ENCODE measurements around the gene COX7A2.
A peak's percentile ranks its signal among the peaks of the same experiment; 100 is the strongest.

Gene COX7A2

GRCh38 chr6:75243333-75244062 lies at the start of gene COX7A2:
Gene COX7A2, minus strand, starts transcription at chr6:75243801. Its CDS starts 67 bp downstream, at chr6:75243734.
- peak within 1 kb of the TSS; percentile 65 to 73 for H3K4me3 ChIP-seq (replicated peaks in 1 of 2; ENCODE audit: low read depth in 2 of 2, low read length in 2 of 2)
- peak; percentile 99 for DNase-seq (ENCODE audit: low read depth in 2 of 2)
- TF ChIP-seq CTCF (IDR thresholded peaks at IDR 0.05; ENCODE audit: low read depth, low read length) = no peak

- H3K4me3 ChIP-seq (replicated peaks in 1 of 2; ENCODE audit: low read depth in 2 of 2, low read length in 2 of 2) = no peak overlapping the region
- no peak for DNase-seq (ENCODE audit: low read depth in 2 of 2)
- no peak for TF ChIP-seq CTCF (IDR thresholded peaks at IDR 0.05; ENCODE audit: low read depth, low read length)
Measured at GRCh38 chr6:75292555-75292954, 49.0 kb upstream of the COX7A2 start.

GRCh38 chr6:75291744-75292143 lies 48.1 kb upstream of the COX7A2 start:
- TF ChIP-seq CTCF (IDR thresholded peaks at IDR 0.05; ENCODE audit: low read depth, low read length) = no peak
- no peak overlapping the region for H3K4me3 ChIP-seq (replicated peaks in 1 of 2; ENCODE audit: low read depth in 2 of 2, low read length in 2 of 2)
- no peak for DNase-seq (ENCODE audit: low read depth in 2 of 2)

- no peak overlapping the region for H3K4me3 ChIP-seq (replicated peaks in 1 of 2; ENCODE audit: low read depth in 2 of 2, low read length in 2 of 2)
- TF ChIP-seq CTCF (IDR thresholded peaks at IDR 0.05; ENCODE audit: low read depth, low read length) = no peak
- no peak for DNase-seq (ENCODE audit: low read depth in 2 of 2)
Measured at GRCh38 chr6:75291331-75291730, 47.7 kb upstream of the COX7A2 start.

GRCh38 chr6:75290136-75290945 lies 46.7 kb upstream of the COX7A2 start:
- no peak for DNase-seq (ENCODE audit: low read depth in 2 of 2)
- TF ChIP-seq CTCF (IDR thresholded peaks at IDR 0.05; ENCODE audit: low read depth, low read length) = no peak
- no peak overlapping the region for H3K4me3 ChIP-seq (replicated peaks in 1 of 2; ENCODE audit: low read depth in 2 of 2, low read length in 2 of 2)

- H3K4me3 ChIP-seq (replicated peaks in 1 of 2; ENCODE audit: low read depth in 2 of 2, low read length in 2 of 2) = no peak overlapping the region
- TF ChIP-seq CTCF (IDR thresholded peaks at IDR 0.05; ENCODE audit: low read depth, low read length) = no peak
- DNase-seq (ENCODE audit: low read depth in 2 of 2) = no peak
Measured at GRCh38 chr6:75288023-75288422, 44.4 kb upstream of the COX7A2 start.
